B cell (primary cell): ENCODE results near the gene TFAP2D. TPM values are rescaled to one million over a fixed set of nuclear protein-coding genes. Genes with fewer than 3 reads are reported as not detected.

Experiments used
- ATAC-seq: fragments of 200-7000 bp; cut with Tn5 transposase; one replicate; pipeline ENCODE4 v1.10.0; 2021; ENCODE audit warnings: low read depth, mild to moderate bottlenecking, moderate number of reproducible peaks, moderate library complexity
- CTCF ChIA-PET: fragments of 350-600 bp; sonication (Branson Sonifier 250); formaldehyde crosslinking; loops from one replicate; lab custom pipeline; 2021; ENCODE audit warnings: antibody characterized with exemption, inconsistent platforms; lab: Charles Lee
- POLR2A ChIA-PET: fragments of 350-600 bp; sonication (Branson Sonifier 250); formaldehyde crosslinking; loops from one replicate; lab custom pipeline; 2021; ENCODE audit warnings: antibody characterized with exemption; lab: Charles Lee
- DNase-seq: peaks from one replicate; pipeline ENCODE4 v3.0.0; 2013
- H2AFZ ChIP-seq: 2 replicates; pipeline ENCODE4 v1.6.1; 2012; ENCODE audit warnings: mild to moderate bottlenecking, low read depth, low read length; ENCODE audit not compliant: insufficient read depth, poor library complexity, severe bottlenecking
- H3K27ac ChIP-seq, 2 donors: 1 replicate in 1 of 2; 2 replicates in 1 of 2; pipeline ENCODE4 v1.5.1; 2012 to 2013; ENCODE audit warnings: low read length in 2 of 2, mild to moderate bottlenecking in 2 of 2, moderate library complexity in 1 of 2
- H3K27me3 ChIP-seq, 4 experiments: fragments of 200-600 bp in 1 of 4; sonication (generic) in 1 of 4; replicated peaks in 1 of 4; 1 replicate in 2 of 4; 2 replicates in 2 of 4; pipeline versions ENCODE4 v1.6.1 to v1.7.0; 2013 to 2016; ENCODE audit warnings: low read length in 3 of 4, mild to moderate bottlenecking in 2 of 4, mixed read lengths in 1 of 4, moderate library complexity in 1 of 4; ENCODE audit not compliant: insufficient read depth in 4 of 4, control insufficient read depth in 3 of 4; ENCODE audit errors: control extremely low read depth in 1 of 4
- H3K36me3 ChIP-seq, 2 experiments: replicated peaks in 1 of 2; 1 replicate in 1 of 2; 2 replicates in 1 of 2; pipeline versions ENCODE4 v1.6.1 to v1.7.1; 2013; ENCODE audit warnings: low read length in 1 of 2; ENCODE audit not compliant: insufficient read depth in 2 of 2, control insufficient read depth in 1 of 2; ENCODE audit errors: control extremely low read depth in 1 of 2, extremely low read depth in 1 of 2
- H3K4me1 ChIP-seq, 2 donors: fragments of 200-600 bp in 1 of 2; sonication (generic) in 1 of 2; 1 replicate in 1 of 2; 2 replicates in 1 of 2; pipeline versions ENCODE4 v1.5.1 to v1.6.1; 2013 to 2017; ENCODE audit warnings: low read length in 2 of 2; ENCODE audit not compliant: control insufficient read depth in 2 of 2, insufficient read depth in 2 of 2
- H3K4me2 ChIP-seq: replicated peaks from 2 replicates; pipeline ENCODE3; 2012; ENCODE audit warnings: mild to moderate bottlenecking, low read depth, low read length; ENCODE audit not compliant: poor library complexity, severe bottlenecking
- H3K4me3 ChIP-seq, 5 experiments: fragments of 200-600 bp in 1 of 5; sonication (generic) in 1 of 5; 1 replicate in 3 of 5; 2 replicates in 2 of 5; pipeline versions ENCODE4 v1.5.1 to v1.7.0; 2011 to 2016; ENCODE audit warnings: low read length in 4 of 5, mild to moderate bottlenecking in 4 of 5, low read depth in 2 of 5, control low read depth in 1 of 5, moderate library complexity in 1 of 5; ENCODE audit not compliant: insufficient read depth in 1 of 5; ENCODE audit errors: control extremely low read depth in 1 of 5, extremely low read depth in 1 of 5
- H3K79me2 ChIP-seq: fragments of 200-600 bp; sonication (generic); one replicate; pipeline ENCODE4 v1.6.0; 2016; ENCODE audit warnings: low read length; ENCODE audit not compliant: control insufficient read depth, insufficient read depth
- H3K9ac ChIP-seq: fragments of 200-600 bp; sonication (generic); 2 replicates; pipeline ENCODE4 v1.6.1; 2017; ENCODE audit warnings: mild to moderate bottlenecking, low read length, moderate library complexity
- H3K9me3 ChIP-seq, 3 donors: one replicate each; pipeline versions ENCODE4 v1.6.1 to v1.7.1; 2013; ENCODE audit warnings: low read length in 2 of 3; ENCODE audit not compliant: control insufficient read depth in 2 of 3, insufficient read depth in 1 of 3; ENCODE audit errors: control extremely low read depth in 1 of 3
- H4K20me1 ChIP-seq: 2 replicates; pipeline ENCODE4 v1.6.0; 2012; ENCODE audit warnings: mild to moderate bottlenecking, low read length; ENCODE audit not compliant: insufficient read depth, control insufficient read depth, poor library complexity, severe bottlenecking
- H3K27ac Mint-ChIP-seq: one replicate; pipeline ENCODE4 v1.8.0; 2021; ENCODE audit warnings: mixed read lengths
- H3K27me3 Mint-ChIP-seq: one replicate; pipeline ENCODE4 v1.8.0; 2021; ENCODE audit warnings: mixed read lengths
- H3K4me1 Mint-ChIP-seq: one replicate; pipeline ENCODE4 v1.8.0; 2021; ENCODE audit warnings: mixed read lengths
- H3K4me3 Mint-ChIP-seq: one replicate; pipeline ENCODE4 v1.8.0; 2021; ENCODE audit warnings: mixed read lengths
- H3K9me3 Mint-ChIP-seq: one replicate; pipeline ENCODE4 v1.8.0; 2022; ENCODE audit warnings: mixed read lengths; ENCODE audit not compliant: insufficient read depth
- CTCF ChIP-seq: fragments of 200-600 bp; IDR thresholded peaks from one replicate; pipeline ENCODE4 v1.8.0; 2022; ENCODE audit warnings: antibody characterized with exemption, mild to moderate bottlenecking
- EZH2 ChIP-seq: IDR thresholded peaks from 2 replicates; pipeline ENCODE4 v1.6.1; 2012; ENCODE audit warnings: borderline replicate concordance, low read depth, mild to moderate bottlenecking, moderate library complexity, low read length; ENCODE audit not compliant: insufficient read depth, poor library complexity, severe bottlenecking
- WGBS: methylation state at CpG from one replicate; pipeline ENCODE4 v1.1.5; 2013; ENCODE audit warnings: missing lambda C conversion rate; ENCODE audit not compliant: insufficient coverage; 5-methylcytosine and 5-hydroxymethylcytosine counted together
- intact Hi-C: fragments of 100-400 bp; cut with micrococcal nuclease; formaldehyde crosslinking; loops from one replicate; pipeline ENCODE4 v1.10.0; 2022
- polyA plus RNA-seq: library from polyadenylated mRNA; depleted of rRNA; stranded (reverse); fragments of >200 nt; gene quantifications from 2 replicates; pipeline ENCODE4 v1.2.3, GENCODE V29; 2012
- total RNA-seq, 2 donors: library from RNA; stranded (reverse); fragments of 120-200 nt in 1 of 2; gene quantifications; 1 replicate in 1 of 2; 2 replicates in 1 of 2; pipeline versions ENCODE4 v1.2.3 to v1.2.4, GENCODE V29; 2013 to 2022

The TFAP2D gene
- total and polyA plus RNA-seq, 2 donors (not counting 1 experiment from before 2014, with no cell fraction given): not detected

- TF ChIP-seq EZH2 (no peak), CTCF (no peak)
- ATAC-seq (no peak), DNase-seq (no peak)
- Histone ChIP-seq H3K9me3 (peaks cover 0 to 22% (median 0%) of the 10 kb centered on the region in 3 donors), H3K4me2 (no peak overlapping the region), H3K9ac (no peak overlapping the region), H3K27me3 (peaks cover 1 to 75% (median 59%) of the 10 kb centered on the region in 4 experiments), H3K4me3 (no peak overlapping the region), H3K27ac (no peak overlapping the region), H4K20me1 (no peaks in the 10 kb centered on the region), H2AFZ (no peak overlapping the region), H3K4me1 (peaks cover 8 to 20% of the 10 kb centered on the region in 2 donors), H3K79me2 (no peaks in the 10 kb centered on the region), H3K36me3 (no peaks in the 10 kb centered on the region)
- peaks cover 88% of the 10 kb centered on the region for H3K27me3 Mint-ChIP-seq
- no peaks in the 10 kb centered on the region for H3K9me3 Mint-ChIP-seq
- H3K4me3 Mint-ChIP-seq: no peak overlapping the region
- CTCF ChIA-PET: no interaction called here
- POLR2A ChIA-PET: no interaction called here
- H3K27ac Mint-ChIP-seq: no peak overlapping the region
- WGBS: 7% methylated on average over 4 of the region's 20 CpGs
- intact Hi-C loops: no loop called here
- peaks cover 18% of the 10 kb centered on the region for H3K4me1 Mint-ChIP-seq
Observed at GRCh38 chr6:50821441-50822077, 108.2 kb downstream of the TFAP2D start.

- Histone ChIP-seq H2AFZ (no peak overlapping the region), H3K4me3 (no peak overlapping the region), H3K9me3 (peaks cover 0 to 22% (median 0%) of the 10 kb centered on the region in 3 donors), H3K4me2 (no peak overlapping the region), H3K36me3 (no peaks in the 10 kb centered on the region), H4K20me1 (no peaks in the 10 kb centered on the region), H3K9ac (no peak overlapping the region), H3K27ac (no peak overlapping the region), H3K4me1 (peaks cover 8 to 20% of the 10 kb centered on the region in 2 donors), H3K27me3 (peaks cover under 1 to 80% (median 63%) of the 10 kb centered on the region in 4 experiments), H3K79me2 (no peaks in the 10 kb centered on the region)
- Mint-ChIP-seq H3K4me3 (no peak overlapping the region), H3K4me1 (peaks cover 18% of the 10 kb centered on the region), H3K27ac (no peak overlapping the region), H3K27me3 (peaks cover 90% of the 10 kb centered on the region), H3K9me3 (no peaks in the 10 kb centered on the region)
- intact Hi-C loops: no loop called here
- DNase-seq (no peak), ATAC-seq (no peak)
- POLR2A ChIA-PET: no interaction called here
- CTCF ChIA-PET: interaction anchor here (0.6 kb wide), 1 partner anchor 1445 kb away, joined by 3 read pairs; no protein-coding TSS in a partner anchor
- TF ChIP-seq EZH2 (no peak), CTCF (no peak)
- WGBS: 3% methylated on average over 4 of the region's 6 CpGs
Observed at GRCh38 chr6:50822078-50822476, 108.8 kb downstream of the TFAP2D start.

Other genes with a start within 250 kb of the TFAP2D start
- not detected in 2 replicates for gene TFAP2B, start 105.3 kb downstream of the TFAP2D start, total RNA-seq
- not detected in 2 replicates for gene TFAP2B, start 105.3 kb downstream of the TFAP2D start, polyA plus RNA-seq